C4-2B (cell line): ENCODE data around the gene EMILIN1.

Experiments
- CTCF ChIP-seq: fragments of 450-650 bp; conservative IDR thresholded peaks from 2 replicates; pipeline ENCODE4 v1.5.1; 2017; ENCODE audit warnings: mild to moderate bottlenecking
- ZFX ChIP-seq: fragments of 450-650 bp; IDR thresholded peaks from 2 replicates; pipeline ENCODE4 v1.6.1; 2017

- TF ChIP-seq CTCF (no peak), ZFX (no peak; the same call in none of the 2 replicates)
Observed at GRCh38 chr2:27050996-27051901, 27.2 kb upstream of the EMILIN1 start, which contains the start of gene AGBL5.
